Fibroblast of skin of abdomen (primary cell): Measurements from ENCODE around the gene TRIM4.
A peak's percentile ranks its signal among the peaks of the same experiment; 100 is the strongest.

ENCODE experiments used
- DNase-seq: peaks from one replicate; pipeline ENCODE4 v3.0.0-alpha.2; 2013

Gene TRIM4

GRCh38 chr7:99843808-99844207 lies 75.5 kb downstream of the TRIM4 start:
- peak; percentile 31 for DNase-seq

GRCh38 chr7:99842926-99843325 lies 76.4 kb downstream of the TRIM4 start:
- no peak for DNase-seq
